Measurements from ENCODE around the gene SRSF3.

SRSF3 gene

DNA sequence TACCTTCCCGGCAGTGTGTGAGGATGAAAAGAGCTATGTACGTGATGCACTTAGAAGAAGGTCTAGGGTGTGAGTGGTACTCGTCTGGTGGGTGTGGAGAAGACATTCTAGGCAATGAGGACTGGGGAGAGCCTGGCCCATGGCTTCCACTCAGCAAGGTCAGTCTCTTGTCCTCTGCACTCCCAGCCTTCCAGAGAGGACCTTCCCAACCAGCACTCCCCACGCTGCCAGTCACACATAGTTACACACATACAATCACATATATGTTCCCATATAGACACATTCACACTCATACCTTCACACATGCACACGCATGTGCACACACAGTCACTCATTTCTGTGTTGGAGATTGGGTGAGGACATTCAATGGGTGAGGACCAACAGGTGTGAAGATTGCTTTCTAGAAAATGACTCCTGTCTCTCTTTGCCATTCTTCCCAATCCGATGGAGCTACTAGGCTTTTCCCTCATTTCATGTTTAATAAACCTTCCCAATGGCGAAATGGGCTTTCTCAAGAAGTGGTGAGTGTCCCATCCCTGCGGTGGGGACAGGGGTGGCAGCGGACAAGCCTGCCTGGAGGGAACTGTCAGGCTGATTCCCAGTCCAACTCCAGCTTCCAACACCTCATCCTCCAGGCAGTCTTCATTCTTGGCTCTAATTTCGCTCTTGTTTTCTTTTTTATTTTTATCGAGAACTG lies 30.4 kb downstream of the SRSF3 start:
- no peak for DNase-seq

DNA sequence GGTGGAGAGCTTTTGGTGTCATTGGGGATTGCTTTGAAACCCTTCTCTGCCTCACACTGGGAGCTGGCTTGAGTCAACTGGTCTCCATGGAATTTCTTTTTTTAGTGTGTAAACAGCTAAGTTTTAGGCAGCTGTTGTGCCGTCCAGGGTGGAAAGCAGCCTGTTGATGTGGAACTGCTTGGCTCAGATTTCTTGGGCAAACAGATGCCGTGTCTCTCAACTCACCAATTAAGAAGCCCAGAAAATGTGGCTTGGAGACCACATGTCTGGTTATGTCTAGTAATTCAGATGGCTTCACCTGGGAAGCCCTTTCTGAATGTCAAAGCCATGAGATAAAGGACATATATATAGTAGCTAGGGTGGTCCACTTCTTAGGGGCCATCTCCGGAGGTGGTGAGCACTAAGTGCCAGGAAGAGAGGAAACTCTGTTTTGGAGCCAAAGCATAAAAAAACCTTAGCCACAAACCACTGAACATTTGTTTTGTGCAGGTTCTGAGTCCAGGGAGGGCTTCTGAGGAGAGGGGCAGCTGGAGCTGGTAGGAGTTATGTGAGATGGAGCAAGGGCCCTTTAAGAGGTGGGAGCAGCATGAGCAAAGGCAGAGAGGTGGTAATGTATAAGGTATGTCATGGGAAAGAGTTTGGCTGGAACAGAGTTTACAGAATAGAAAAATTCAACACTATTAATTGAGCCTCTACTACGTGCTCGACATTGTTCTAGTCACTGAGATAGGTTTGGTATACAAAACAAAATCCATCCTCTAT lies 31.2 kb downstream of the SRSF3 start:
- DNase-seq, result no peak

DNA sequence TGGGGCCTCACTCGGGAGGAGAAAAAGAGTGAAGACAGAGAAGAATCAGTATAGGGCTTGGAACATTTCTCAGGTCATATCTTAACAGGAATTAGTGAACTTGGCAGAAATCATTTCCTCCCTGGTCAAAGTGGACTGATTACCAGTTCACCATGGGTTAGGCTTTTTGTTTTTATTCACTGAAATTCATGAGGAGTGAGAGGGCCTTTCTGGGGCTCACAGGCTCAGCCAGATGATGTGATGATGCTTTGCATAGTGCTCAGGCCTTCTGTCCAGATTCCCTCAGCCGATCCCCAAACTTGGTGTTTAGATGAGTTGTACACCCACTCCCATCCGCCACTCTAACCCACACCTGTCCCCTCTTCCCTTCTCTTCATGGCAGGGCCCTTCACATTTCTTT lies 32.5 kb downstream of the SRSF3 start:
- no peak for DNase-seq

- DNase-seq, result no peak
Observed at GRCh38 chr6:36627141-36627540, 33.0 kb downstream of the SRSF3 start.

DNA sequence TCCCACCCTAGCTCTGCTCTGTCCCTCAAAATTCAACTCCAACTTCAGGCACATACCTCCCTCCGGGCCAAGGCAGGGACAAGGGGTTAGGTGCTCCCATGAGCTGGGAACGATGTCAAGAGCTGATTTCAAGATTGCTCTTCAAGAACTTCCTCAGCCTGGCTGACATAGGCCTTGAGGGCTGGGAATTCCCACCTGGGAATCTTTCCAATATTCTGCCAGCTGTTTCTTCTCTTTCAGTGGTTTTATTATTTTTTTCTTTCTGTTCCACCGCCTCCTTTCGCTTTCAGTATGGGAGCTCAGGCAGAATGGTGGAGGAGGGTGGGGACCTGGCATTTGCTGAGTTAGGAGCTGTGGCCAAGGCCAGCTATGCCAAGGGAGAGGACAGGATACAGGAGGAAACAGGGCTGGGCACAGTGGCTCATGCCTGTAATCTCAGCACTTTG lies 33.7 kb downstream of the SRSF3 start:
- no peak for DNase-seq

DNA sequence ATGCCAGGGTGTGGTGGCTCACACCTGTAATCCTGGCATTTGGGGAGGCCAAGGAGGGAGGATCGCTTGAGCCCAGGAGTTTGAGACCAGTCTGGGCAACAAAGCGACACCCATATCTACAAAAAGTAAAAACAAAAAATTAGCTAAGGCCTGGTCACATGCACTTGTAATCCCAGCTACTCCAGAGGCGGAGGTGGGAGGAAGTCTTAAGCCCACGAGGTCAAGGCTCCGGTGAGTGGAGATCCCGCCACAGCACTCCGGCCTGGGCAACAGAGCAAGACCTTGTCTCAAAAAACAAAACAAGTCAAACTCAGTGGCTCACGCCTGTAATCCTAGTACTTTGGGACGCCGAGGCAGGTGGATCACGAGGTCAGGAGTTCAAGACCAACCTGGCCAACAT lies 35.6 kb downstream of the SRSF3 start:
- DNase-seq, result no peak

DNA sequence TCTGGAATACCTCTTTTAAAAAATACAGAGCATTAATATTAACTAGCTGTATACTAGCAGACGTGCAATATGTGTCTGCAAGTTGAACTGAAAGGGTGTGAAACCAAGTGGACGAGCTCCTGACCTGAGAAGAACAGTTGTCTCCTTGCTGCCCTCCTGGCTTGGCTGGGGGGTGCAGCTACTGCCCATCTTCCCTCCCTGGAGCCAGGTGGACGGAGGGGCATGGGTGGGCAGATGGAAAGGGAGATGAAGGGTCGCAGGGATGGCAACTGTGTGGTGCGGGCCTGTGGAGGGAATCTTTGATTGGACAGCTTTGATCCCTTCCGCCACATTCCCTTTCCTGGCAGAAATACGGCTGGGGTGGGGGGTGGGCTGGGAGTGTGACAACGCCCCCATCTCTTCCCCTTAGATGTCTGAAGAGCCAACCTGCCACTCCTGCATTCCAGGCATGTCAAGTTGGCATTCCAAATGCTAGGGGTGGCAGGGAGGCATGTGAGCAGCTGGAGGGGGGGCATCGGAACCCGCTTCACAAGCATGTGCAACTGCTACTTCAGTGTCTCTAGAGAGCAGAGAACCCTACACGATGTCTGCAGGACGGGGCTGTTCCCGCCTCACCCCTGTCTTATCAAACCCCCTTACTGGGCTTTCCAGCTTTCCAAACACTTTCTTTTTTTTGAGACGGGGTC lies 37.3 kb downstream of the SRSF3 start:
- no peak for DNase-seq

GRCh38 chr6:36633370-36633769 lies 39.2 kb downstream of the SRSF3 start:
- no peak for DNase-seq

DNA sequence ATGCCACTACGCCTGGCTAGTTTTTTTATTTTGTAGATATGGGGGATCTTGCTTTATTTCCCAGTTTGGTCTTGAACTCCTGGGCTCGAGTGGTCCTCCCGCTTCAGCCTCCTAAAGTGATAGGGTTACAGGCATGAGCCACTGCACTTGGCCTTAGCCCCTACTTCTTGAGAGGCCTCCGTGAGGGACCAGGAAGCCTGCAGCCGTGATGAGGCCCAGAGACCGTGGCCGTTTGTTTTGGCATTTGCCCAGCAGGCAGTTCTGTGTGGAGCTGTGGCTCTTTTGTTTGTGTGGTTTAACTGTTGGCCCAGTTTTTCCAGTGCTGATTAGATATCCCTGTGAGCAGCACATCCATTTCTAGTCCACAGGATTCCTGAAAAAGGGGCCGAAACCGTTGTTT lies 39.8 kb downstream of the SRSF3 start:
- peak; percentile 43 for DNase-seq

GRCh38 chr6:36634317-36635108 lies 40.4 kb downstream of the SRSF3 start:
- no peak for DNase-seq

DNA sequence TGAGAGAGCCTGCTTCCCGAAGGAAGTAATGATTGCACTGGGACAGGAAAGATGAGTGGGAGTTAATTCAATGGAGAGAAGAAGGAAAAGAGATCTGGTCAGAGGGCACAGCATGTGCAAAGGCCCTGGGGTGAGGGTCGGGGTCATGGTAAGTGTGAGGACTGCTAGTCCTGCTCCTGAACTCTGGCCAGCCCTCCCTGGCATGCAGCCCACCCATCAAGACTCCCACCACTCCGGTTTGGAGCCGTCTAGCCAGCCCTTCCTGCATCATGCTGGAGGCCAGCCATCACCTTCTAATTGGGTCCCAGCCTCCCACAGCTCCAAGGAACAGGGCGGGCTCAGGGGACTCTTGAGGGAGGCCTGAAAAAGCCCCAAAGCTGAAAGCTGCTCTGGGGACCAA lies 42.1 kb downstream of the SRSF3 start:
- no peak for DNase-seq

DNA sequence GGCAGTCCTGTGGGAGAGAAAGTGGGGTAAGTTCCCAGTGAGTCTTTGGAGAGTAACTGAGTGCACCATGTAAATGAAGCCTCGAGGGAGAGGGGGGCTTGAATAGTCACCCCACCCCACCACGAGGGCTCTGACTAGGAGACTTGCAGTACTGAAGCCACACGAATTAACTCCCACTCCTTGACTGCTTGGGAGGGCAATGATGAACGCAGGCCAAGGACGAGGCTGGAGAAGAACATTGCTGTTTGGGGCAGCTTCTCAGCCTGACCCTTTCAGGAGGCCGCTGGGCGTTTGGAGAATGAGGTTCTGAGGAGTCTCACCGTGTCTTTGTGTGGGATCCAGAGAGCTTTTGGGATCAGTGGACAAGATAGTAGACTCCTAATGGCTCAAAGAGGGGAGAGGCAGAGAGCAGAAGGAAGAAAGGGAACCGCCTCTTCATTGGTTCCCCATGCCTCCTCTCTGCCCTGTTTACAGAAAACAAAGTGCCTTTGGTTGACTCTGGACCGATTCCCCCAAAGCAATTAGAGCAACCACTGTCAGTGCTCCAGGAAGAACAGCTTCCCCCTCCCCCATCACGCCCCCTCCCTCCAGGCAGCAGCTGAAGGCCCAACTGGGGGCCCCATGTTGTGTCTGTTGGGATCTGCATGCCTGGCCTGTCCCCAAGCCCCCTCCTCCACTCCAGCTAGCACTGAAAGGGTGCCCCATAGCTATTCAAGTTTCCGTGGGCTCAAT lies 42.7 kb downstream of the SRSF3 start:
- DNase-seq, result no peak

- DNase-seq, result no peak
Observed at GRCh38 chr6:36638579-36638978, 44.4 kb downstream of the SRSF3 start.

DNA sequence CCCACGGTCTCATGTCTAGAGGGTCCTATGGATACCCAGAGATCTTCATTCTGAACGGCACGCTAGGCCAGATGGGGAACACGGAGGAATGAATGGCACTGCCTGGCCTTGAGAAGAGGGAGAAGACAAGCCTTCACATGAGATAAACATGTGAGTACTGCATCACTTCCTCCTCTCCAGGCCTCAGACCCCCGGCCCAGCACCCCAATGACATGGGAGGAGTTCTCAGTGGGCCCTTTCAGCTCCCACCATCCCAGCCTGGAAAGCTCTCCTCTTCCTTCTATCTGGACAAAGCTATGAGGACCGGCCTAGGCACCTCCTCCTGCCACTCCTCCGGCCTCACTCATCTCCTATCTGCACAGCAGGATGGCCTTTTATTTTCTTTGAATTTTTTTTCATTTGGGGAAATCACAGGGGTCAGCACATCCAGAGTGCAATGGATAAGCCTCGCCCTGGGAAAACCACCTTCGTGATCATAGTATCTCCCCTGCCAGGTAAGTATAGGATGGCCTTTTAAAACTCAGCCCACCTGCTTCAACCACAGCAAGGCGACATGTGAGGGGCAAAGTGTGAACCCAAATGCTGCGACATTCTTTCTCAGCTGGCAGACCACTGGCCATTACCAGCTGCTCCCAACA lies 45.1 kb downstream of the SRSF3 start:
- DNase-seq, result no peak

DNA sequence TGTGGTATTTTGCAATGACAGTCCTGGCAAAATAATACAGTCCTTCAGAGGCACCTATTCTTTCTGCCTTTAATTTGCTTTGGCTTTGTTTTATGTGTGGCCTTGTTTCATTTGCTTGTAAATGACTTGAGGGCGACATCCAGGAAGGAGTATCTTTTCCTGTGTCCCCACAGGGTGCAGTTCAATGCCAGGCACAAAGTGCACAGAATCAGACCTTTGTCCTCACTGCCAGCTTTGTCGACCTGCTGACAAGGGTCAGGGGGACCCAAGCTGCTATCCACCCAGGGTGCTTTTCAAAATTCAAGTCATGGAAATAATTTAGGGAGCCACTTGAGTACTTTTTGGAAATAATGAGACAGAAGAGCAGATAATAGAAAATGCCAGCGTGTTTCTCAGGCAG lies 47.4 kb downstream of the SRSF3 start:
- no peak for DNase-seq

GRCh38 chr6:36642913-36643817 lies 49.0 kb downstream of the SRSF3 start:
- no peak for DNase-seq

GRCh38 chr6:36643977-36644376 lies 49.8 kb downstream of the SRSF3 start:
- no peak for DNase-seq

- DNase-seq, result no peak
Observed at GRCh38 chr6:36649086-36649485, 54.9 kb downstream of the SRSF3 start.

DNA sequence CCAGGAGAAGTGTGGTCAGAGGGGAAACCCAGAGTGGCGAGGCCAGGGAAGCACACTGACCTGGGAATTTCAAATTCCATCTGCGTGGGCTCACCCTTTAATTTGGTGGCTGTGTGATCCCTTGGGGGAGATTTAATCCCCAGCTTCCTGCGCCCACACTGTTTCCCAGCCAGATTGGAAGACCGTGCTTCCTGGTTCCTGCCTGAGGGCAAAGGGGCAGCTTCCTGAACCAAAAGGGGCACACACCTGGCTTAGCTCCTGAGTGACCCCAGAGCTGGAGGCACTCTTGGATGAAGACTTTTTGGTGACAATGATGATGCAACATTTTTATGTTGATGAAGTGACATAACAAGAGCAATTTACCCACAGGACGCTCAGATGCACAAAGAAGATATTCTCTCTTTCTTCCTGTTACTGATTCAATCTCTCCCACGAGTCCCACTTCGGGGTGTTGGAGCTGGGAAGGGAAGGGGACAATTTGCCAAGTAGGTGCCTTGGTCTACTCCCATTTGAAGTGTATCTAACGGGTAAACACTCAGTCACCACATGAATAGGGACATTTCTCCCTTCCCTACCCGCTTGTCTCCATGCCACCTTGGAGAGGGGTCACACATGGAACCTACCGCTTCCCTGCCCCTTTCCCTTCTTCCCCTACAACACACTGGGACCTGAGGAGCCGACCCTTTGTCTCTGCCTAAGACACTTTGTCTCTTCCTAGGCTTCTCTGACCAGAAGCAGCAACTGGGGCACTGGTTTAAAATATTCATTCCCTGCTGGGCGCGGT lies 55.7 kb downstream of the SRSF3 start:
- no peak for DNase-seq

All from SHP77 treated with DMSO at 0.1 percent for 48 hours (cell line).